Heart right ventricle (tissue), 16 donors: ENCODE results near the gene ENPP1. TPM values are rescaled to one million over a fixed set of nuclear protein-coding genes. Genes with fewer than 3 reads are reported as not detected.

Source experiments
- ATAC-seq, 8 donors: fragments of 200-7000 bp; cut with Tn5 transposase; one replicate each; pipeline ENCODE4 v1.9.1; 2020; ENCODE audit warnings: mild to moderate bottlenecking in 8 of 8, moderate library complexity in 8 of 8, moderate number of reproducible peaks in 1 of 8
- DNase-seq, 2 donors: peaks; one replicate each; pipeline ENCODE4 v3.0.0-alpha.2; 2020
- H3K27ac ChIP-seq, 10 donors: fragments of 200-600 bp; sonication (generic) in 2 of 10; one replicate each; pipeline versions ENCODE4 v1.5.0 to v1.8.0; 2020 to 2022; ENCODE audit warnings: mild to moderate bottlenecking in 3 of 10
- H3K27me3 ChIP-seq, 7 donors: fragments of 200-600 bp; one replicate each; pipeline ENCODE4 v1.8.0; 2021 to 2022; ENCODE audit warnings: mild to moderate bottlenecking in 2 of 7
- H3K36me3 ChIP-seq, 9 donors: fragments of 200-600 bp; sonication (generic) in 1 of 9; one replicate each; pipeline versions ENCODE4 v1.5.0 to v1.8.0; 2020 to 2022; ENCODE audit warnings: mild to moderate bottlenecking in 2 of 9
- H3K4me1 ChIP-seq, 9 donors: fragments of 200-600 bp; sonication (generic) in 1 of 9; one replicate each; pipeline versions ENCODE4 v1.5.0 to v1.8.0; 2020 to 2022; ENCODE audit warnings: mild to moderate bottlenecking in 4 of 9
- H3K4me3 ChIP-seq, 10 donors: fragments of 200-600 bp; sonication (generic) in 2 of 10; one replicate each; pipeline versions ENCODE4 v1.5.0 to v1.8.0; 2020 to 2022; ENCODE audit warnings: mild to moderate bottlenecking in 7 of 10, moderate library complexity in 2 of 10
- H3K9me3 ChIP-seq, 11 donors: fragments of 200-600 bp in 10 of 11; sonication (generic) in 2 of 11; one replicate each; pipeline versions ENCODE4 v1.5.0 to v1.8.0; 2013 to 2022; ENCODE audit warnings: mild to moderate bottlenecking in 2 of 11, control low read depth in 1 of 11, moderate library complexity in 1 of 11
- WGBS, 2 donors: extraction: QIAGEN DNeasy Blood & Tissue Kit; methylation state at CpG; one replicate each; pipeline ENCODE4 v1.1.7; 2013; ENCODE audit warnings: inconsistent platforms in 1 of 2; 5-methylcytosine and 5-hydroxymethylcytosine counted together
- intact Hi-C, 10 donors: fragments of 100-400 bp; cut with DNase I; formaldehyde crosslinking; loops; one replicate each; pipeline versions ENCODE4 v1.11.1 to v1.14.2; 2022
- polyA plus RNA-seq, 2 donors: library from polyadenylated mRNA; stranded (reverse); fragments of 200-250 nt; gene quantifications; one replicate each; pipeline ENCODE4 v1.2.3, GENCODE V29; 2013
- total RNA-seq, 10 donors: library from RNA; stranded (reverse); fragmentation: NEBNext Ultra II Directional in 3 of 10; extraction: Animal tissue kit (Norgen Biotek cat#: 25700) in 3 of 10; gene quantifications; one replicate each; pipeline versions ENCODE4 v1.2.1 to v1.2.4, GENCODE V29; 2021 to 2023
- TF ChIP-seq, protein P1 (sequence below), 9 donors: fragments of 200-600 bp; sonication (generic) in 2 of 9; IDR thresholded peaks; one replicate each; pipeline versions ENCODE4 v1.5.0 to v1.8.0; 2021 to 2022; ENCODE audit warnings: antibody characterized with exemption in 9 of 9, mild to moderate bottlenecking in 5 of 9, moderate library complexity in 1 of 9
- donor health status: Arrhythmogenic right ventricular cardiomyopathy.
- donor health status: ischemic (EF 13 %, LVEDD 7.1; RV severe dilation, severe dysfunction).
- donor health status: healthy with polysubstance abuse.
- donor health status: DM: no; HTN: yes; CAD: no.
- donor health status: DM: no; HTN: no; CAD: no.
- donor health status: ischemic (EF 25% LVEDD 6.9; RV normal size, moderate dysfunction).
- donor health status: ischemic (EF 25% LVEDD 5.7; RV mildly dilated, moderate dysfunction).
- donor health status: healthy.
- donor health status: DM: yes; HTN: yes; CAD: no.
- donor health status: Ischemic cardiomyopathy.
- donor health status: ischemic (EF 35%, LVEDD 5.7; RV mildly dilated, moderate dysfunction).
- donor health status: nonischemic (EF 11% LVEDD 7.7; RV severe dilation, severe dysfunction).
- donor health status: DM: yes; HTN: yes; CAD: no.
- donor health status: PGD.
- donor health status: ischemic (EF 29% LVEDD 5.4; RV normal size, mild dysfunction).
- donor health status: nonischemic (EF 23%, LVEDD 6.1; RV moderate dilation, normal function).

Gene ENPP1
- total and polyA plus RNA-seq, 12 donors = 0.45 to 3.2 (median 2.1) TPM

DNA sequence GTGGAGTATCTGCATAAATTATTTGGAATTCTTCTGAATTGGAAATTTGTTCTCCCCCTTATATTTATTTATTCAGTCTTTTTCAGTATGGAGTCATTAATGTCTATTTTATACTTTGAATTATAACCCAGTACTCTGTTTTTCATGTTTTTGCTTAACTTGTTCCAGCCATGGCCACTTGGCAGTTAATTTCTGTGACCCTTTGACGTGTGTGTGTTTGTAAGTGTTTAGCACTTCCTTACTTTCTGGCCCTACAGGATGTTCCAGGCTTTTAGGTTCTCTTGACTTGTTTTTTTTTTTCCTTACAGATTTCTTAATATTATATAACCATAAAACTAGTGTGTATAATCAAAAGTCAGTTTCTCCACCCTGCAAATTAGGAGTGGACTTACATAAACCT, 24.1 kb downstream of the ENPP1 start:
- intact Hi-C loops = no loop called here
- WGBS, 2 donors = 33 to 62% methylated on average over 1 of the region's 1 CpG

DNA sequence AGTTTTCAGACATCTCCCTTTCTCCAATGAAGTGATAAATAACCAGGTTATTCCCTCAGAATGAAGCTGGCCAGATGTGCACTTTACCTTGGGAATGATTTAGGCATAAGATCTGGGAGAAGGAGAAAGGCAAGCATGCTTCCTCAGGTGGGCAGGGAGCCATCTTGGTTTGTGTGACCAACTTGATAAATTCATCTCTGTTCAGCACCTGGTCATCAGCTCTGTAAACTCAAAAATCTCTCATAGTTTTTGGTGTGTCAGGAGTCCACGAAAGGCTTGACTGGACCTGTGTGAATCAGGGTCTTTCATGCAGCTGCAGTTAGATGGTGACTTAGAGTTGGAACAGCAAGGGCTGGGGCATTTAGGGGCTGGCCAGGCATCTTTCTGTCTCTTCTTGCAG, 24.5 kb downstream of the ENPP1 start:
- Histone ChIP-seq H3K27ac (no peak overlapping the region), H3K9me3 (no peaks in the 10 kb centered on the region), H3K36me3 (no peaks in the 10 kb centered on the region), H3K4me1 (peaks cover 0 to 13% (median 0%) of the 10 kb centered on the region in 9 donors), H3K4me3 (no peak overlapping the region), H3K27me3 (peaks cover 0 to 5% (median 0%) of the 10 kb centered on the region in 7 donors)
- WGBS, 2 donors = 84 to 91% methylated on average over 1 of the region's 1 CpG
- ATAC-seq = no peak
- intact Hi-C loops = no loop called here
- DNase-seq = no peak
- TF ChIP-seq, protein P1, sequence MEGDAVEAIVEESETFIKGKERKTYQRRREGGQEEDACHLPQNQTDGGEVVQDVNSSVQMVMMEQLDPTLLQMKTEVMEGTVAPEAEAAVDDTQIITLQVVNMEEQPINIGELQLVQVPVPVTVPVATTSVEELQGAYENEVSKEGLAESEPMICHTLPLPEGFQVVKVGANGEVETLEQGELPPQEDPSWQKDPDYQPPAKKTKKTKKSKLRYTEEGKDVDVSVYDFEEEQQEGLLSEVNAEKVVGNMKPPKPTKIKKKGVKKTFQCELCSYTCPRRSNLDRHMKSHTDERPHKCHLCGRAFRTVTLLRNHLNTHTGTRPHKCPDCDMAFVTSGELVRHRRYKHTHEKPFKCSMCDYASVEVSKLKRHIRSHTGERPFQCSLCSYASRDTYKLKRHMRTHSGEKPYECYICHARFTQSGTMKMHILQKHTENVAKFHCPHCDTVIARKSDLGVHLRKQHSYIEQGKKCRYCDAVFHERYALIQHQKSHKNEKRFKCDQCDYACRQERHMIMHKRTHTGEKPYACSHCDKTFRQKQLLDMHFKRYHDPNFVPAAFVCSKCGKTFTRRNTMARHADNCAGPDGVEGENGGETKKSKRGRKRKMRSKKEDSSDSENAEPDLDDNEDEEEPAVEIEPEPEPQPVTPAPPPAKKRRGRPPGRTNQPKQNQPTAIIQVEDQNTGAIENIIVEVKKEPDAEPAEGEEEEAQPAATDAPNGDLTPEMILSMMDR (IDR thresholded peaks at IDR 0.05) = no peak

More for the DNA sequence above, 24.1 kb downstream of the ENPP1 start:
- Histone ChIP-seq H3K27me3 (peaks cover 0 to 5% (median 0%) of the 10 kb centered on the region in 7 donors), H3K36me3 (no peaks in the 10 kb centered on the region), H3K9me3 (no peaks in the 10 kb centered on the region), H3K4me3 (no peak overlapping the region), H3K27ac (peak overlapping the region in 1 of 10 donors; percentile 39), H3K4me1 (peaks cover 0 to 13% (median 0%) of the 10 kb centered on the region in 9 donors)
- DNase-seq (no peak), ATAC-seq (no peak)
- TF ChIP-seq, protein P1 (IDR thresholded peaks at IDR 0.05) = no peak

DNA sequence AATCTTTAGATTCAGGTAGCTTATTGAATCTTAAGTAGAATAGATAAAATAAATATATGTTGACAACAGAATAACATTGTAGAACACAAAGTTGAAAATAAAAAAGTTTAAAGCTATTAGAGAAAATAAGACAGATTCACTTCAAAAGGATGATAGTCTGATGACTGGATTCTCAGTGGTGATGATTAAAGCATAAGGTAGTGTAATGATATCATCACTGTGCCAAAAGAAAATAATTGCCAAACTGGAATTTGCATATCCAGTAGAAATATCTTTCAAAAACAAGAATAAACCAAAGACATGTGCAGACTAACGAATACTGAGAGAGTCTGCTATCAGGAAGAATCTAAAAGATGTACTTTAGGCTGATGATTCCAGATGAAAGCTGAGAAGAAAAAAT, 30.2 kb downstream of the ENPP1 start:
- no peak for DNase-seq
- WGBS, 2 donors = 85 to 87% methylated on average over 1 of the region's 1 CpG
- intact Hi-C loops = no loop called here
- Histone ChIP-seq H3K36me3 (no peaks in the 10 kb centered on the region), H3K4me3 (no peak overlapping the region), H3K27me3 (peaks cover 0 to 5% (median 0%) of the 10 kb centered on the region in 7 donors), H3K9me3 (no peaks in the 10 kb centered on the region), H3K4me1 (no peaks in the 10 kb centered on the region), H3K27ac (no peak overlapping the region)
- ATAC-seq = no peak
- TF ChIP-seq, protein P1 (IDR thresholded peaks at IDR 0.05) = no peak

DNA sequence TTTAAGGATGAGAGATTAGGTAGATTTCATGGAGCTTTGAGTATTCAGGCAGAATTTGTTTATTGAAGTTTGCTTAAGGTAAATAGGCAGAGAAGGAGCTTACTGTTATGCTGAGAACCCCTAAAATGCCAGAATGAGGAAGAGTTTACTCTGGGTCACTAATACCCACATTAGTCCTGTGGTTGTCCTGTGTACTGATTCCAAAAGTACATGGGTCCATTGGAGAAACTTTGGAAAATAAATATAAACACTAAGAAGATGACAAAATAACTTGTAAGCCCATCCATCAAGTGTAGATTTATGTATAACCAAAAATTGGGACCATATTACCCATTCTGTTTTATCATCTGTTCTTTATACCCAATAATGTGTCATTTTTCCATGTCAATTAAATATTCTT, 31.6 kb downstream of the ENPP1 start:
- TF ChIP-seq, protein P1 (IDR thresholded peaks at IDR 0.05) = no peak
- H3K4me1 ChIP-seq = no peaks in the 10 kb centered on the region
- H3K27ac ChIP-seq = no peak overlapping the region
- intact Hi-C loops = no loop called here
- DNase-seq (no peak), ATAC-seq (no peak)
- H3K27me3 ChIP-seq = no peaks in the 10 kb centered on the region
- H3K9me3 ChIP-seq = no peaks in the 10 kb centered on the region
- H3K4me3 ChIP-seq = no peak overlapping the region
- H3K36me3 ChIP-seq = no peaks in the 10 kb centered on the region
